ENCODE measurements around the gene SLC66A2.

DNA sequence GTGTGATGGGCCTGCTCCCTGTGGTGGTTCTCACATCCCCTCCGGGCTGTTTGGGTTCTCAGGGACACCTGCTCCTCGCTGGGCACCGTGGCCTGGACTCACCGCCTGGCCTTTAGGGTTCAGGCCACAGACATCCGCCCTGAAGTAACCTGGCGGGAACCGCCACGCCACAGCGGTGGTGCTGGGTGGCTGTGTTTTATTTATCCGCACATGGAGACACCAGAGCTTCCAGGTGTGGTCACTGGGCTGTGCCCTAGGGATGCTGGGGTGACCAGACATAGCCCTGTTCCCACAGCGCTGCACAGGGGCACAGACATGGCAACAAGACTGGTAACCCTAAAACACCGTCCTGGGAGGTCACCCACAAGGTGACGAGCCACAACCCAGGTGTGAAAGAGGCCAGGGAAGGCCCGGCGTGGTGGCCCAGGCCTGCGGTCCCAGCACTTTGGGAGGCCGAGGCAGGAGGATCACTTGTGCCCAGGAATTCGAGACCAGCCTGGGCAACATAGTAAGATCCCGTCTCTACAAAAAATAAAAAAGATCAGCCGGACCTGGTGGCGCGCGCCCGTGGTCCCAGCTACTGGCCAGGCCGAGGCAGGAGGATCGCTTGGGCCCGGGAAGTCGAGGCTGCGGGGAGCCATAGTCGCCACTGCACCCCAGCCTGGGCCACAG, 12.3 kb upstream of the SLC66A2 start:
- TF ChIP-seq, protein P1, sequence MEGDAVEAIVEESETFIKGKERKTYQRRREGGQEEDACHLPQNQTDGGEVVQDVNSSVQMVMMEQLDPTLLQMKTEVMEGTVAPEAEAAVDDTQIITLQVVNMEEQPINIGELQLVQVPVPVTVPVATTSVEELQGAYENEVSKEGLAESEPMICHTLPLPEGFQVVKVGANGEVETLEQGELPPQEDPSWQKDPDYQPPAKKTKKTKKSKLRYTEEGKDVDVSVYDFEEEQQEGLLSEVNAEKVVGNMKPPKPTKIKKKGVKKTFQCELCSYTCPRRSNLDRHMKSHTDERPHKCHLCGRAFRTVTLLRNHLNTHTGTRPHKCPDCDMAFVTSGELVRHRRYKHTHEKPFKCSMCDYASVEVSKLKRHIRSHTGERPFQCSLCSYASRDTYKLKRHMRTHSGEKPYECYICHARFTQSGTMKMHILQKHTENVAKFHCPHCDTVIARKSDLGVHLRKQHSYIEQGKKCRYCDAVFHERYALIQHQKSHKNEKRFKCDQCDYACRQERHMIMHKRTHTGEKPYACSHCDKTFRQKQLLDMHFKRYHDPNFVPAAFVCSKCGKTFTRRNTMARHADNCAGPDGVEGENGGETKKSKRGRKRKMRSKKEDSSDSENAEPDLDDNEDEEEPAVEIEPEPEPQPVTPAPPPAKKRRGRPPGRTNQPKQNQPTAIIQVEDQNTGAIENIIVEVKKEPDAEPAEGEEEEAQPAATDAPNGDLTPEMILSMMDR (conservative IDR thresholded peaks at IDR 0.05; ENCODE audit: low read length) = no peak
- TF ChIP-seq EZH2phosphoT487 (IDR thresholded peaks at IDR 0.05; ENCODE audit: borderline replicate concordance) = no peak
